GM23248 (cell line): ENCODE results near the gene SYCE3. TPM values are rescaled to one million over a fixed set of nuclear protein-coding genes. Genes with fewer than 3 reads are reported as not detected.

Experiments
- DNase-seq: peaks from one replicate; pipeline ENCODE4 v3.0.0-alpha.2; 2015
- H2AFZ ChIP-seq: fragments of 200-600 bp; sonication (generic); 2 replicates; pipeline ENCODE4 v1.6.1; 2016; ENCODE audit warnings: antibody characterized with exemption
- H3F3A ChIP-seq: fragments of 200-600 bp; sonication (generic); 2 replicates; pipeline ENCODE4 v1.6.1; 2016; ENCODE audit warnings: mild to moderate bottlenecking, antibody characterized with exemption, mixed run types; ENCODE audit not compliant: insufficient read depth
- H3K27ac ChIP-seq: fragments of 200-600 bp; sonication (generic); 2 replicates; pipeline ENCODE4 v1.5.1; 2016; ENCODE audit warnings: mild to moderate bottlenecking
- H3K27me3 ChIP-seq: fragments of 200-600 bp; sonication (generic); replicated peaks from 2 replicates; pipeline ENCODE4 v1.6.1; 2016; ENCODE audit warnings: mild to moderate bottlenecking; ENCODE audit not compliant: insufficient read depth
- H3K36me3 ChIP-seq: fragments of 200-600 bp; sonication (generic); 2 replicates; pipeline ENCODE4 v1.6.1; 2016; ENCODE audit warnings: low read depth, mild to moderate bottlenecking
- H3K4me1 ChIP-seq: fragments of 200-600 bp; sonication (generic); 2 replicates; pipeline ENCODE4 v1.6.1; 2016; ENCODE audit warnings: mild to moderate bottlenecking; ENCODE audit not compliant: insufficient read depth
- H3K4me2 ChIP-seq: fragments of 200-600 bp; sonication (generic); one replicate; pipeline ENCODE4 v1.6.1; 2016; ENCODE audit warnings: mild to moderate bottlenecking; ENCODE audit not compliant: unreplicated experiment
- H3K4me3 ChIP-seq: fragments of 200-600 bp; sonication (generic); 2 replicates; pipeline ENCODE4 v1.5.1; 2016; ENCODE audit warnings: mild to moderate bottlenecking
- H3K79me2 ChIP-seq: fragments of 200-600 bp; sonication (generic); 2 replicates; pipeline ENCODE4 v1.6.1; 2016; ENCODE audit warnings: mild to moderate bottlenecking; ENCODE audit not compliant: insufficient read depth
- H3K9ac ChIP-seq: fragments of 200-600 bp; sonication (generic); 2 replicates; pipeline ENCODE4 v1.6.1; 2016; ENCODE audit warnings: mild to moderate bottlenecking
- H3K9me2 ChIP-seq: fragments of 200-600 bp; sonication (generic); 2 replicates; pipeline ENCODE4 v1.6.1; 2016; ENCODE audit warnings: mixed run types, mild to moderate bottlenecking, moderate library complexity; ENCODE audit not compliant: insufficient read depth
- H3K9me3 ChIP-seq: fragments of 200-600 bp; sonication (generic); one replicate; pipeline ENCODE4 v1.6.1; 2017; ENCODE audit warnings: low read depth
- H4K20me1 ChIP-seq: fragments of 200-600 bp; sonication (generic); 2 replicates; pipeline ENCODE4 v1.6.0; 2016; ENCODE audit not compliant: insufficient read depth
- EZH2 ChIP-seq: fragments of 200-600 bp; sonication (generic); IDR thresholded peaks from 2 replicates; pipeline ENCODE4 v1.6.1; 2018; ENCODE audit warnings: antibody characterized with exemption, mild to moderate bottlenecking; ENCODE audit not compliant: insufficient read depth, poor library complexity, severe bottlenecking
- EZH2phosphoT487 ChIP-seq: fragments of 200-600 bp; sonication (generic); IDR thresholded peaks from 2 replicates; pipeline ENCODE4 v1.6.1; 2018; ENCODE audit warnings: antibody characterized with exemption, moderate library complexity, mild to moderate bottlenecking, low read depth; ENCODE audit not compliant: insufficient read depth
- WGBS, 2 experiments: methylation state at CpG; one replicate each; pipeline ENCODE4 v1.1.6; 2015 to 2017; ENCODE audit warnings: low lambda C conversion rate in 2 of 2, low coverage in 1 of 2; ENCODE audit errors: missing lambda C conversion rate in 2 of 2; 5-methylcytosine and 5-hydroxymethylcytosine counted together
- in situ Hi-C: fragments of 300-500 bp; cut with MboI; formaldehyde crosslinking; loops from 2 replicates; pipeline ENCODE4 v1.15.0; 2020
- polyA plus RNA-seq: library from polyadenylated mRNA; unstranded; fragments of >200 nt; fragmentation: Nextera tagmentation; extraction: Ambion mirVana; gene quantifications from 2 replicates; pipeline ENCODE4 v1.2.1, GENCODE V29; 2016
- total RNA-seq: library from RNA; depleted of rRNA; stranded (reverse); fragments of >200 nt; shearing (Covaris generic); gene quantifications from 2 replicates; pipeline ENCODE4 v1.2.3, GENCODE V29; 2014

Gene SYCE3
- total and polyA plus RNA-seq, 2 experiments from 2014 or later, result 0.80 TPM; not detected in 1

DNA sequence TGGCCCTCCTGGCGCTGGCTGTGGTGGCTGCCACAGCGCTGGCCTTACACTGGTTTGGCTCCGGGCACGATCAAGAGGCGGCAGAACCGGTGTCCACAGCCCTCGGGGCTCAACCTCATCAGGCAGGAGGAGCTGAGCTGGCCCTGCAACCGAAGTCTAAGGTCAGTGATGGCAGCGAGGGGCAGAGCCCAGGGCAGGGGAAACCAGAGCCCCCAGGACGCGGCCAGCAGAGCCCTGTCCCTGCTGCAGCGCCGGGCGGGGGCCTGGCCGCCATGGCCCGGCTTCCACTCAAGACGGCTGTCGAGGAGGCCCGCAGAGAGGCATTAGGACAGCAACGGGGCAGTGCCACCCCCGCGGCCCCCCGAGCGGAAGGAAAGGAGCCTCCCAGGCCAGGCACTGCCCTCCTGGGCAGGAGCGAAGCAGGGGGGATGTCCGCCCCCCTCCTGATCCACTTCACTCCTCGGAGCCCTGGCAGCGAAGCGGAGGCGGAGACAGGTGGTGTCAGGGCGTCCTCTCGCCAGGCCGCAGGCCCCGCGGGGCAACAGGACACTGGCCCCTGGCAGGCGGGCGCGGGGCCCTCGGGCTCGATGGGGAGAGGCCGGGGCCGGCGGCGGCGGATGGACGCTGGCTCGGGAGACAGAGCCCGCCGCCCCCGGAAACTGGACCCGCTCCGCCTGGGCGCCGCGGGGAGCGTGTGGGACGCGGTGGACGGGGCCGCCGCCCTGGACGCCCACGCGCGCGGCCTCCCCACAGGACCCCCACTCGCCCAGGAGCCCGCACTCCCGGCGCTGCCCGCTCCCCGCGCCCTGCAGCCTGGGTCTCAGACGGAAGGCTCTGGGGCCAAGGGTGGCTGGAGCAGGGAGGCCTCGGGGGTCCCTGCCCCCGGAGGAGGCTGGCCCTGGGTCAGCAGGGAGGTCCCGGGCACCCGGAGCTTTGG lies 16.1 kb downstream of the SYCE3 start:
- no peak overlapping the region for H3K9ac ChIP-seq
- in situ Hi-C loops, result no loop called here
- peaks cover 10% of the 10 kb centered on the region; the same call in 1 of the 2 replicates for H3F3A ChIP-seq
- no peaks in the 10 kb centered on the region for H3K9me2 ChIP-seq
- no peak overlapping the region for H3K4me3 ChIP-seq
- peaks cover 10% of the 10 kb centered on the region for H3K4me1 ChIP-seq
- TF ChIP-seq EZH2 (no peak), EZH2phosphoT487 (no peak)
- H3K4me2 ChIP-seq, result no peak overlapping the region
- H4K20me1 ChIP-seq, result no peaks in the 10 kb centered on the region
- no peak overlapping the region for H3K27ac ChIP-seq
- H3K36me3 ChIP-seq, result no peaks in the 10 kb centered on the region
- WGBS, 2 experiments, result 88 to 91% methylated on average over 40 to 78 of the region's 78 CpGs
- no peaks in the 10 kb centered on the region for H3K79me2 ChIP-seq
- no peaks in the 10 kb centered on the region for H3K9me3 ChIP-seq
- peaks cover 8% of the 10 kb centered on the region for H3K27me3 ChIP-seq
- DNase-seq, result no peak
- H2AFZ ChIP-seq, result no peak overlapping the region

DNA sequence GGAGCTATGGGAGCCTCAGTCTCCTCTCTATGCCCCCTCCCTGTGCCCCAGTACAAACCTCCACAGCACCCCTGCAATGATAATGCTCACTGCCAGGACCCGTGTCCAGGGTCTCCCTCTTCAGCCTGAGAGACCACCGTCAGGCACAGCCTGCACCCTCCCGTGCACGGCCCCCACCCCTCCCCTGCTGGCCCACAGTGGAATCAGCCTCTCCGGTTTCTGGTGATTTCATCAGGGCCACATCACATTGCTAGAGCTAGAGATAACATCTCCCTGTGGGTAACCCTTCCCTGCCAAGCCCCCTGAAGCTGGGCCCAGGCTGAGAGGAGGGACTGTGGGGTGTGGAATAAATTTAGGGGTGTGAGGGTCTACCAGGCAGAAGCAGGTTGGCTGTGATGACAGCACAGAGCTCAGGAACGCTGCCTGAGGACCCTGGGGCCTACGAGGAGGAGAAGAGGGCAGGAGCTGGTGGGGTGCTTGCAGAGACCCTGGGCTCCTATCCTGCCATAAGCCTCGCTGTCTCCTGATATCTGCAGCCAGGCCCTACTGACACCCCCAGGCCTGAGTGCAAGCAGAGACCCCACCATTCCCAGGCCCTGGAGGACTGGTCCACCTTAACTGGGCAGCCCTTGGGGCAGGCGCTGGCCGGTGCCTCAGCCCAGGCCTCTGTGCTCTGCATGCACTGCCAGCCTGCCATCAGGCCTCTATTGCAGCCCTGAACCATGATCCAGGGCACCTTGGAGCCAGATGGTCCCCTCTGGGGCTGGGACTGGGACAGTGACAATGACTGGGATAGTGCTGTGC lies 17.0 kb downstream of the SYCE3 start, which contains the start of gene KLHDC7B:
KLHDC7B (plus strand) TSS at position 378 of the 804 bp plus-strand sequence; CDS start at position 723, 345 bp downstream.
- in situ Hi-C loops, result no loop called here
- Histone ChIP-seq H4K20me1 (no peaks in the 10 kb centered on the region), H3F3A (peaks cover 18% of the 10 kb centered on the region), H2AFZ (peak within 1 kb of the TSS; percentile 54; the same call in 1 of the 2 replicates), H3K4me3 (no peak within 1 kb of the TSS), H3K9me3 (no peaks in the 10 kb centered on the region), H3K27me3 (peaks cover 8% of the 10 kb centered on the region), H3K36me3 (no peaks in the 10 kb centered on the region), H3K4me2 (no peak within 1 kb of the TSS), H3K9me2 (no peaks in the 10 kb centered on the region), H3K27ac (no peak within 1 kb of the TSS), H3K9ac (peak within 1 kb of the TSS; percentile 62; the same call in 1 of the 2 replicates), H3K79me2 (no peaks in the 10 kb centered on the region), H3K4me1 (peaks cover 17% of the 10 kb centered on the region)
- DNase-seq, result no peak
- 83 to 84% methylated on average over 9 to 10 of the region's 10 CpGs for WGBS, 2 experiments
- TF ChIP-seq EZH2phosphoT487 (no peak), EZH2 (no peak)

DNA sequence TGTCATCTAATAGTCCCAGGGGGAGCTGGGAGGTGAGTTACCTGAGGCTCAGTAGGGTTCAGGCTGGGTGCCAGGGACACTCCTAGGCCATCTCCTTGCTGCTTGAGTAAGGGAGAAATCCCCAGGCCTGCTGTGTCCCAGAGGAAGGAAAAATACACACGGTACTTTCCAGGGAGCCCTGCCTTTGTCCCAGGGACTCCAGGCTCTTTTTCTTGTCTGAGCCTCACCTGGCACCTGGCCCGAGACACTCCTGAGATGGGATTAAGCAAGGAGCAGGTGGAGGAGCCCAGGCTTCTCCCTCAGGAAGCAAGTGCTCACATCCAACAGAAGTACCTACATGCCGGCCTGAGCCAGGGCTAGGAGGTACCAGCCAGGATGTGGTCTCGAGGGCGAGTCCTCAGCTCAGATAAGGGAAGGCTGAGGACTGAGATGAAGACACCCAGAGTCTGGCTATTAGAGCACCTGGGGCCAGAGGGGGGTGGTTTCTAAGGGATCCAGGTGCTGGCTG lies 17.9 kb downstream of the SYCE3 start:
- Histone ChIP-seq H3F3A (peaks cover 27% of the 10 kb centered on the region), H4K20me1 (no peaks in the 10 kb centered on the region), H3K4me2 (no peak overlapping the region), H3K9ac (peak overlapping the region; percentile 62), H3K27me3 (peaks cover 8% of the 10 kb centered on the region), H3K79me2 (no peaks in the 10 kb centered on the region), H3K4me1 (peaks cover 26% of the 10 kb centered on the region), H3K4me3 (peak overlapping the region; percentile 51; the same call in 1 of the 2 replicates), H3K9me2 (no peaks in the 10 kb centered on the region), H2AFZ (peak overlapping the region; percentile 54), H3K27ac (no peak overlapping the region), H3K36me3 (no peaks in the 10 kb centered on the region), H3K9me3 (no peaks in the 10 kb centered on the region)
- in situ Hi-C loops, result no loop called here
- TF ChIP-seq EZH2 (no peak), EZH2phosphoT487 (no peak)
- DNase-seq, result no peak
- 93% methylated on average over 5 of the region's 5 CpGs for WGBS, 2 experiments

DNA sequence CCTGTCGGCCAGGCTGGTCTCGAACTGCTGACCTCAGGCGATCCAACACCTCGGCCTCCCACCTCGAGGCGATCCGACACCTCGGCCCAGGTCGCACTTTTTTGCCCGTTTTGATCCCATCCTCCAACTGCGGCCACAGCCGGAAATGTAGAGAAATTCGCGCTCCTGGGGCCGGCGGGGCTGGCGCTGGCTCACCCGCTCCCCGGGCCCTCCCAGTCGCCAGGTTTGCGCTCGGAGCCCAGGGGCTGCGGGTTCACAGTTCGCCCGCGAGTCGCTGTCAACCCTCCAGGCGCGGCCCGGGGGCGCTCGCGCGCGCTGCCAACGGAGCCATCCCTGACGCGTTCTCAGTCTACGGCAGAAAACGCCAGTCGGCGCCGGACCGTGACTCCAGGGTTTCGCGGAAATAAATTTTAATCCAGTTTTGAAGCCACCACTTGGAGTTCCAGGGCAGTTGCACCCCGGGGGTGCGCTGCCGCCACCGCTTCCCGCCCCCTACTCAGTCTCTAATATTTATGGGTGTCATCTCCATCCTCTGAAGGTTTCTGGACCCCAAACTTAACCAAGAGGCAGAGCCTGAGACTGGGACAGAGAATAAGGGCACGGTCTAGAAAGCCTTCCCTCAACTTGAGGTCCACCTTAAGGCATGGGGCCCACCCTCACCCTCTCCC lies 18.5 kb downstream of the SYCE3 start:
- H3K4me2 ChIP-seq, result peak overlapping the region; percentile 60
- H3K27me3 ChIP-seq, result peaks cover 8% of the 10 kb centered on the region

More for the DNA sequence above, 18.5 kb downstream of the SYCE3 start:
- 6% methylated on average over 34 to 52 of the region's 52 CpGs for WGBS, 2 experiments
- in situ Hi-C loops, result no loop called here
- peak; percentile 90 for DNase-seq
- peak overlapping the region; percentile 54 for H2AFZ ChIP-seq
- H3K9me2 ChIP-seq, result no peaks in the 10 kb centered on the region
- no peaks in the 10 kb centered on the region for H3K36me3 ChIP-seq
- TF ChIP-seq EZH2 (no peak), EZH2phosphoT487 (no peak)
- H3F3A ChIP-seq, result peaks cover 31% of the 10 kb centered on the region
- H3K9me3 ChIP-seq, result no peaks in the 10 kb centered on the region
- H3K9ac ChIP-seq, result peak overlapping the region; percentile 62
- H3K4me1 ChIP-seq, result peaks cover 30% of the 10 kb centered on the region
- H4K20me1 ChIP-seq, result no peaks in the 10 kb centered on the region
- 0 out of 2 replicates have a peak overlapping the region, but pooled peaks have one; percentile 13 for H3K27ac ChIP-seq
- H3K4me3 ChIP-seq, result peak overlapping the region; percentile 51
- no peaks in the 10 kb centered on the region for H3K79me2 ChIP-seq
